BJ (cell line): ENCODE results near the gene BRPF1. TPM values are rescaled to one million over a fixed set of nuclear protein-coding genes. Genes with fewer than 3 reads are reported as not detected.

Experiments used
- CTCF ChIA-PET: fragments of 350-600 bp; formaldehyde crosslinking; extraction: SDS; loops from one replicate; lab custom pipeline; 2021; ENCODE audit warnings: antibody characterized with exemption, inconsistent platforms; lab: Yijun Ruan, JAX
- POLR2A ChIA-PET: fragments of 300-600 bp; sonication (Branson Sonifier 250); formaldehyde crosslinking; extraction: SDS; loops from one replicate; lab custom pipeline; 2021; ENCODE audit warnings: antibody characterized with exemption; lab: Charles Lee
- DNase-seq: peaks from one replicate; pipeline ENCODE4 v3.0.0-alpha.2; 2011; ENCODE audit warnings: low read depth
- H3K27me3 ChIP-seq: 2 replicates; pipeline ENCODE4 v1.6.0; 2011; ENCODE audit warnings: low read length; ENCODE audit not compliant: control insufficient read depth, insufficient read depth
- H3K36me3 ChIP-seq: 2 replicates; pipeline ENCODE4 v1.5.1; 2011; ENCODE audit warnings: low read length; ENCODE audit not compliant: control insufficient read depth, insufficient read depth
- H3K4me3 ChIP-seq: 2 replicates; pipeline ENCODE4 v1.5.1; 2011; ENCODE audit warnings: low read depth, mild to moderate bottlenecking, control low read depth, low read length
- CTCF ChIP-seq: IDR thresholded peaks from 2 replicates; pipeline ENCODE4 v1.5.1; 2011; ENCODE audit warnings: low read depth, mild to moderate bottlenecking, control low read depth, inconsistent platforms, low read length, moderate library complexity; ENCODE audit not compliant: insufficient read depth
- polyA plus RNA-seq: library from polyadenylated mRNA; depleted of rRNA; stranded (reverse); fragments of >200 nt; gene quantifications from 2 replicates; pipeline ENCODE4 v1.2.3, GENCODE V29; 2011

The BRPF1 gene
- polyA plus RNA-seq, 1 experiment, result 10.0 TPM

- ChIA-PET POLR2A (no interaction called here), CTCF (no interaction called here)
- DNase-seq, result no peak
- Histone ChIP-seq H3K36me3 (peaks cover 34% of the 10 kb centered on the region), H3K4me3 (no peak overlapping the region), H3K27me3 (no peaks in the 10 kb centered on the region)
- TF ChIP-seq CTCF, result no peak
Observed at GRCh38 chr3:9690451-9691450, 40.8 kb upstream of the BRPF1 start.

- ChIA-PET CTCF (interaction anchor here (0.7 to 1.4 kb wide), 3 partner anchors 14 to 260 kb away, joined by 3 to 5 read pairs (median 3); no protein-coding TSS in a partner anchor), POLR2A (no interaction called here)
- no peak for TF ChIP-seq CTCF
- DNase-seq, result no peak
- H3K36me3 ChIP-seq, result peaks cover 34% of the 10 kb centered on the region
- H3K4me3 ChIP-seq, result no peak overlapping the region
- H3K27me3 ChIP-seq, result no peaks in the 10 kb centered on the region
Observed at GRCh38 chr3:9691636-9692035, 39.9 kb upstream of the BRPF1 start.

GRCh38 chr3:9692416-9692815 lies 39.1 kb upstream of the BRPF1 start:
- no peak for TF ChIP-seq CTCF
- no peak overlapping the region for H3K4me3 ChIP-seq
- DNase-seq, result no peak
- H3K27me3 ChIP-seq, result no peaks in the 10 kb centered on the region
- ChIA-PET CTCF (interaction anchor here (0.9 to 1.4 kb wide), 2 partner anchors 15 to 23 kb away, joined by 3 to 5 read pairs; no protein-coding TSS in a partner anchor), POLR2A (no interaction called here)
- peaks cover 33% of the 10 kb centered on the region for H3K36me3 ChIP-seq

GRCh38 chr3:9695345-9695744 lies 36.2 kb upstream of the BRPF1 start:
- no peak for TF ChIP-seq CTCF
- Histone ChIP-seq H3K36me3 (peaks cover 26% of the 10 kb centered on the region), H3K27me3 (no peaks in the 10 kb centered on the region), H3K4me3 (no peak overlapping the region)
- POLR2A ChIA-PET, result no interaction called here
- CTCF ChIA-PET, result interaction anchor here (1.2 kb wide), 1 partner anchor 192 kb away, joined by 3 read pairs; no protein-coding TSS in a partner anchor
- DNase-seq, result no peak

GRCh38 chr3:9695746-9696145 lies 35.8 kb upstream of the BRPF1 start:
- H3K36me3 ChIP-seq, result peaks cover 22% of the 10 kb centered on the region
- ChIA-PET POLR2A (no interaction called here), CTCF (interaction anchor here (0.9 to 1.2 kb wide), 2 partner anchors 192 to 344 kb away, joined by 3 to 4 read pairs; no protein-coding TSS in a partner anchor)
- H3K4me3 ChIP-seq, result no peak overlapping the region
- H3K27me3 ChIP-seq, result no peaks in the 10 kb centered on the region
- no peak for DNase-seq
- no peak for TF ChIP-seq CTCF
